HS-27A (cell line): ENCODE data around the gene EXOC6B.
A peak's percentile ranks its signal among the peaks of the same experiment; 100 is the strongest.

Source experiments
- DNase-seq: peaks from one replicate; pipeline ENCODE4 v3.0.0-alpha.2; 2012; ENCODE audit warnings: low read depth, missing footprints

Gene EXOC6B

GRCh38 chr2:72159211-72159993 lies 666.4 kb downstream of the EXOC6B start:
- DNase-seq: no peak

GRCh38 chr2:72157871-72158771 lies 667.7 kb downstream of the EXOC6B start:
- DNase-seq: no peak

- no peak for DNase-seq
These were observed 669.0 kb downstream of the EXOC6B start for GRCh38 chr2:72156872-72157271.

- DNase-seq: no peak
These were observed 670.1 kb downstream of the EXOC6B start for GRCh38 chr2:72155737-72156136.

GRCh38 chr2:72155151-72155550 lies 670.7 kb downstream of the EXOC6B start:
- DNase-seq: no peak

GRCh38 chr2:72154386-72154975 lies 671.4 kb downstream of the EXOC6B start:
- DNase-seq: no peak

GRCh38 chr2:72153924-72154323 lies 671.9 kb downstream of the EXOC6B start:
- no peak for DNase-seq

GRCh38 chr2:72153026-72153791 lies 672.6 kb downstream of the EXOC6B start:
- no peak for DNase-seq

- no peak for DNase-seq
These were observed 674.9 kb downstream of the EXOC6B start for GRCh38 chr2:72150861-72151356.

GRCh38 chr2:72150157-72150860 lies 675.5 kb downstream of the EXOC6B start:
- DNase-seq: peak; percentile 43

GRCh38 chr2:72149556-72150156 lies 676.2 kb downstream of the EXOC6B start:
- no peak for DNase-seq

GRCh38 chr2:72148837-72149555 lies 676.8 kb downstream of the EXOC6B start:
- DNase-seq: no peak

GRCh38 chr2:72148003-72148836 lies 677.6 kb downstream of the EXOC6B start:
- DNase-seq: no peak

- DNase-seq: no peak
These were observed 678.4 kb downstream of the EXOC6B start, which contains the start of gene CYP26B1 for GRCh38 chr2:72147303-72147971. Gene CYP26B1, minus strand, starts transcription at chr2:72147862. Its CDS starts 28 bp downstream, at chr2:72147834.

- DNase-seq: no peak
These were observed 679.2 kb downstream of the EXOC6B start for GRCh38 chr2:72146347-72147302.

GRCh38 chr2:72145658-72146329 lies 680.0 kb downstream of the EXOC6B start:
- DNase-seq: no peak

- no peak for DNase-seq
These were observed 680.6 kb downstream of the EXOC6B start for GRCh38 chr2:72145289-72145657.
